ENCODE results near the gene CNTRL.

The CNTRL gene

DNA sequence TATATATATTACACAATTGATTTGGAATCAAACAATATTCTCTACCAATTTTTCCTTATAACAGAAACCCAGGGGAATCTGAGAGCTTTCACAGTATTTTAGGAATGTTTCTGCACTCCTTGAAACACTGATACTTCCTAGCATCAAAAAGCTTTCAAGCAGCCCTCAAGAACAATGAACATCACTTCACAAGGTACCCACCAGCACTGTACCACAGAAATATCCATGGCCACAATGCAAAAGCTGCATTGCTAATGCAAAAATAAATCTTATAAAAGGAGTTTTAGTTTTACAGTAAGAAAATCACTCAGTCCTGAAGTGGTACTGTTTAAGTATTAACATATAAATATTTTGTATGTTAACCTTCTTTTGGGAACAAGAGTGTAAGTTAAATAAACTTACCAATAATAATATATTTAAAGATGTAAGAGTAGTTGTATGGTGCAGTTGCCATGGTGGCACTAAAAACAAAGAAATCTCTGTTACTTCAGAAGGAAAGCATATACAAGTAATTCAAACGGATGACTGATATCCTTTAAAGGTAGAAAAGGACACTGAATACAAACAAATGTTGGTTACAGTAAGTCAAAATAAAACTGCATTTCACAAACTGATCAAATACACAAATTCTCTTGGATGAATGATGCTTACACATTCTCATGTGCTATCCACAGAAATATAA is 118.3 kb downstream of the CNTRL start:
- Histone ChIP-seq H3K27ac (peak overlapping the region; percentile 27), H3K4me3 (ENCODE audit: low read depth in 1 of 2, low read length in 1 of 2) (no peak overlapping the region), H3K9me3 (no peaks in the 10 kb centered on the region), H3K36me3 (no peaks in the 10 kb centered on the region), H3K27me3 (no peaks in the 10 kb centered on the region), H3K4me1 (ENCODE audit: control insufficient read depth in 1 of 2, insufficient read depth in 1 of 2, low read depth in 1 of 2, low read length in 1 of 2) (peaks cover 31 to 67% of the 10 kb centered on the region in 2 experiments)
- TF ChIP-seq, protein P1, sequence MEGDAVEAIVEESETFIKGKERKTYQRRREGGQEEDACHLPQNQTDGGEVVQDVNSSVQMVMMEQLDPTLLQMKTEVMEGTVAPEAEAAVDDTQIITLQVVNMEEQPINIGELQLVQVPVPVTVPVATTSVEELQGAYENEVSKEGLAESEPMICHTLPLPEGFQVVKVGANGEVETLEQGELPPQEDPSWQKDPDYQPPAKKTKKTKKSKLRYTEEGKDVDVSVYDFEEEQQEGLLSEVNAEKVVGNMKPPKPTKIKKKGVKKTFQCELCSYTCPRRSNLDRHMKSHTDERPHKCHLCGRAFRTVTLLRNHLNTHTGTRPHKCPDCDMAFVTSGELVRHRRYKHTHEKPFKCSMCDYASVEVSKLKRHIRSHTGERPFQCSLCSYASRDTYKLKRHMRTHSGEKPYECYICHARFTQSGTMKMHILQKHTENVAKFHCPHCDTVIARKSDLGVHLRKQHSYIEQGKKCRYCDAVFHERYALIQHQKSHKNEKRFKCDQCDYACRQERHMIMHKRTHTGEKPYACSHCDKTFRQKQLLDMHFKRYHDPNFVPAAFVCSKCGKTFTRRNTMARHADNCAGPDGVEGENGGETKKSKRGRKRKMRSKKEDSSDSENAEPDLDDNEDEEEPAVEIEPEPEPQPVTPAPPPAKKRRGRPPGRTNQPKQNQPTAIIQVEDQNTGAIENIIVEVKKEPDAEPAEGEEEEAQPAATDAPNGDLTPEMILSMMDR (IDR thresholded peaks at IDR 0.05) = no peak

DNA sequence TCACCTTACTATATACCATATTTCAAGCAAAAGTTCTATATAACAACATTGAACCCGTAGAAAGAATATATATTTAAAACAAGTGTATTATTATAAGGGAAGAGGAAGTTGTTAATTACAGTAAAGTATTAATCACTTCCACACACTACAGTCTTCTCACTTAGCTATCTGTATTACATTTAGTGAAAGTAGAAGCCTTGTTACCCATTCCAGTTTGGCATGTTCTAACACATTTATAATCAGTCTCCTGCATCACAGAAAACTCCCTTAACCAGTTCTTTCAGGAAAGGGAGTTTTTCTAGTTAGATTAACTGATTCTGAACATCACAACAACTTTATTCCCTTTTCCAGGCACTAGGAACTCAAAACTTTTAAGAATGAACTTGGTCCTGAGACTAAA is 120.0 kb downstream of the CNTRL start:
- Histone ChIP-seq H3K27me3 (no peaks in the 10 kb centered on the region), H3K4me3 (ENCODE audit: low read depth in 1 of 2, low read length in 1 of 2) (no peak overlapping the region), H3K4me1 (ENCODE audit: control insufficient read depth in 1 of 2, insufficient read depth in 1 of 2, low read depth in 1 of 2, low read length in 1 of 2) (peaks cover 48 to 83% of the 10 kb centered on the region in 2 experiments), H3K27ac (peak overlapping the region; percentile 56), H3K36me3 (no peaks in the 10 kb centered on the region), H3K9me3 (no peaks in the 10 kb centered on the region)
- TF ChIP-seq, protein P1 (IDR thresholded peaks at IDR 0.05) = no peak

- Histone ChIP-seq H3K4me1 (ENCODE audit: control insufficient read depth in 1 of 2, insufficient read depth in 1 of 2, low read depth in 1 of 2, low read length in 1 of 2) (peaks cover 60 to 91% of the 10 kb centered on the region in 2 experiments), H3K4me3 (ENCODE audit: low read depth in 1 of 2, low read length in 1 of 2) (no peak overlapping the region), H3K9me3 (no peaks in the 10 kb centered on the region), H3K27ac (peak overlapping the region; percentile 1), H3K36me3 (no peaks in the 10 kb centered on the region), H3K27me3 (no peaks in the 10 kb centered on the region)
- TF ChIP-seq, protein P1 (IDR thresholded peaks at IDR 0.05) = no peak
Observed at GRCh38 chr9:121196389-121196788, 121.6 kb downstream of the CNTRL start.

- Histone ChIP-seq H3K27ac (no peak overlapping the region), H3K4me1 (ENCODE audit: control insufficient read depth in 1 of 2, insufficient read depth in 1 of 2, low read depth in 1 of 2, low read length in 1 of 2) (peaks cover 59 to 84% of the 10 kb centered on the region in 2 experiments), H3K4me3 (ENCODE audit: low read depth in 1 of 2, low read length in 1 of 2) (no peak overlapping the region), H3K9me3 (no peaks in the 10 kb centered on the region), H3K36me3 (no peaks in the 10 kb centered on the region), H3K27me3 (no peaks in the 10 kb centered on the region)
- TF ChIP-seq, protein P1 (IDR thresholded peaks at IDR 0.05) = no peak
Observed at GRCh38 chr9:121197132-121197531, 122.4 kb downstream of the CNTRL start.

DNA sequence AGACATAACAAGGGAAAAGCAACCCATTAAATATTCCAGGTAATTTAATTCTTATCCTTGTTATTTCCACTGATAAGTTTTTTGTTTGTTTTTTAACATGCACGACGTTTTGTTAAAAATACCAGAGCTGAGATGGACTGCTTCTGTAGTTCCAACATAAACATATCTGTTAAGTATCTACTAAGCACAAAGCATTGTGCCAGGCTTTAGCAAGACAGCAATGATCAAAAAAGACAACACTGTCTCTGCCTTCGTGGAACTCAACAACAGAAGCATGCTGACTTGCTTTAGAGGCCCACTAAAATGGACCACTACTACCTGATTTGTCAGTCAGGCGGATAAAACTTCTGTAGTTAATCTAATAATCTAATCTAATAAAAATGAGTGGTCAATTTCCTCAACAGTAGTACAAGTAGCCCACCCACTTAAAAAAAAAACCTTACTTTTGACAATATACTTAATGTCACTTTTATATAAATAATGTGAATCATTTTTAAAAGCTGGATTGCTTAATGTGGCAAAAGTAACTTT is 123.8 kb downstream of the CNTRL start:
- Histone ChIP-seq H3K27ac (no peak overlapping the region), H3K4me1 (ENCODE audit: control insufficient read depth in 1 of 2, insufficient read depth in 1 of 2, low read depth in 1 of 2, low read length in 1 of 2) (peaks cover 59 to 79% of the 10 kb centered on the region in 2 experiments), H3K9me3 (no peaks in the 10 kb centered on the region), H3K36me3 (no peaks in the 10 kb centered on the region), H3K4me3 (ENCODE audit: low read depth in 1 of 2, low read length in 1 of 2) (no peak overlapping the region), H3K27me3 (no peaks in the 10 kb centered on the region)
- TF ChIP-seq, protein P1 (IDR thresholded peaks at IDR 0.05) = no peak
